ENCODE results near the gene ZXDC.

GRCh38 chr3:126517986-126518778 lies 42.5 kb upstream of the ZXDC start:
- TF ChIP-seq POLR2A (IDR thresholded peaks at IDR 0.05) (no peak), CTCF (IDR thresholded peaks at IDR 0.05) (no peak), EP300 (IDR thresholded peaks at IDR 0.05) (no peak)

All from ovary (tissue), 3 donors.